ENCODE results near the gene TFDP1. TPM values are rescaled to one million over a fixed set of nuclear protein-coding genes. Genes with fewer than 3 reads are reported as not detected.

Gene TFDP1
- total and polyA plus RNA-seq, 2 of the 4 experiments (the other 2 are of a cell fraction) = 59.3 to 97.0 TPM

DNA sequence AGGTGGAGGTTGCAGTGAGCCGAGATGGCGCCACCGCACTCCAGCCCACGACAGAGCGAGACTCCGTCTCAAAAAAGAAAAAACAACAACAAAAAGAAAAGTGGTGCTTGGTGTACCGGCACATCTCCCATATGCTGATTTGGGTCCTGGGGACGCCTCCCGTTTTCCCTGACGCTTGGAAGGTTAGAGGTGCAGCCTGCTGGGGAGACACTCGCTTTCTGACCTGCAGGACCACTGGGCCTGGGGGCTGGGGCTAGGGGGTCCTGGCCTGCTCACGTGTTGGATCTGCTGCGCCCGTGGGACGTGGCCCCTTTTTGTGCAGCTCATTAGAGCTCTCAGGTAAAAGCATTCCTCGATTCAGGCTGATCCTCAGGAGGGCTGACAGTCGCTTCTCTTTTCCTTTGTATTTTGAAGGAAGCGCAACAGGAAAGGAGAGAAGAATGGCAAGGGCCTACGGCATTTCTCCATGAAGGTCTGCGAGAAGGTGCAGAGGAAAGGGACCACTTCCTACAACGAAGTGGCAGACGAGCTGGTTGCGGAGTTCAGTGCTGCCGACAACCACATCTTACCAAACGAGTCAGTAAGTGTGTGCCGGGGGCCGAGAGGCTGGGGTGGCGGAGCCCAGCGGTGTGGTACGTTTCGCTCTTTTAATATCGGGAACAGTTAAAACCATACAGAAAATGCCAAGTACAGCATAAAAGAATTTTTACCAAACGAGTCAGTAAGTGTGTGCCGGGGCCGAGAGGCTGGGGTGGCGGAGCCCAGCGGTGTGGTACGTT lies 48.3 kb downstream of the TFDP1 start:
- H2BK120ac ChIP-seq (ENCODE audit: low read depth, low read length) = no peak overlapping the region
- dilution Hi-C loops (cut with HindIII; ENCODE audit: low sequenced_read_pairs, unreplicated experiment) = no loop called here
- no peak overlapping the region for H3K4me3 ChIP-seq (ENCODE audit: insufficient read depth, low read depth, low read length)
- H3K14ac ChIP-seq (replicated peaks; ENCODE audit: low read depth, low read length) = no peak overlapping the region
- CTCF ChIA-PET = no interaction called here
- H2AFZ ChIP-seq (replicated peaks; ENCODE audit: low read length, poor library complexity) = no peak overlapping the region
- H3K27ac ChIP-seq (ENCODE audit: insufficient read depth, low read length) = no peak overlapping the region
- no peak overlapping the region for H3K4ac ChIP-seq (ENCODE audit: low read depth, low read length)
- no peak overlapping the region for H2AK5ac ChIP-seq (ENCODE audit: low read depth, low read length)
- no peak overlapping the region for H3K56ac ChIP-seq (ENCODE audit: extremely low read depth, insufficient read depth, low read length)
- peaks cover 66% of the 10 kb centered on the region for H3K36me3 ChIP-seq (ENCODE audit: control insufficient read depth, insufficient read depth, low read length)
- no peaks in the 10 kb centered on the region for H3K9me3 ChIP-seq (ENCODE audit: control insufficient read depth, insufficient read depth, low read length)
- POLR2A ChIA-PET (ENCODE audit: unreplicated experiment) = no interaction called here
- no peak overlapping the region for H2AK9ac ChIP-seq (replicated peaks; ENCODE audit: low read depth, low read length, poor library complexity)
- no peak overlapping the region for H3K4me2 ChIP-seq (ENCODE audit: low read depth, low read length)
- no peak for ATAC-seq (ENCODE audit: low read depth)
- no peak overlapping the region for H2BK15ac ChIP-seq (ENCODE audit: low read depth, low read length)
- 95% methylated on average over 21 of the region's 38 CpGs; no CpG with 5 or more reads in 1 of the 2 experiments for WGBS, 2 experiments (ENCODE audit: extremely low coverage in 2 of 2, insufficient read length in 1 of 2)
- no peak overlapping the region for H2BK5ac ChIP-seq (ENCODE audit: low read depth, low read length, poor library complexity, severe bottlenecking)
- H3K4me1 ChIP-seq (ENCODE audit: control insufficient read depth, insufficient read depth, low read length) = no peaks in the 10 kb centered on the region
- H4K5ac ChIP-seq (ENCODE audit: low read depth, low read length) = no peak overlapping the region
- H3K9me1 ChIP-seq (ENCODE audit: insufficient read depth, low read length) = peaks cover 15% of the 10 kb centered on the region
- H3K23ac ChIP-seq (ENCODE audit: low read depth, low read length) = no peak overlapping the region
- in situ Hi-C loops (cut with MboI; ENCODE audit: low sequenced_read_pairs) = no loop called here
- H2BK20ac ChIP-seq (ENCODE audit: low read depth, low read length) = no peak overlapping the region
- TF ChIP-seq MAFK (IDR thresholded peaks at IDR 0.05; ENCODE audit: low read depth, low read length) (no peak), RAD21 (IDR thresholded peaks at IDR 0.05; ENCODE audit: low read length) (no peak), MXI1 (IDR thresholded peaks at IDR 0.05; ENCODE audit: borderline replicate concordance, low read depth, low read length) (no peak), POLR2A (IDR thresholded peaks at IDR 0.05; ENCODE audit: low read depth, low read length) (no peak), RFX5 (IDR thresholded peaks at IDR 0.05; ENCODE audit: low read depth, low read length) (no peak), MAZ (IDR thresholded peaks at IDR 0.05; ENCODE audit: borderline replicate concordance, low read depth, low read length) (no peak), NFE2L2 (IDR thresholded peaks at IDR 0.05; ENCODE audit: low read depth, low read length) (no peak)
- TF ChIP-seq, protein P1, sequence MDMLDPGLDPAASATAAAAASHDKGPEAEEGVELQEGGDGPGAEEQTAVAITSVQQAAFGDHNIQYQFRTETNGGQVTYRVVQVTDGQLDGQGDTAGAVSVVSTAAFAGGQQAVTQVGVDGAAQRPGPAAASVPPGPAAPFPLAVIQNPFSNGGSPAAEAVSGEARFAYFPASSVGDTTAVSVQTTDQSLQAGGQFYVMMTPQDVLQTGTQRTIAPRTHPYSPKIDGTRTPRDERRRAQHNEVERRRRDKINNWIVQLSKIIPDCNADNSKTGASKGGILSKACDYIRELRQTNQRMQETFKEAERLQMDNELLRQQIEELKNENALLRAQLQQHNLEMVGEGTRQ (IDR thresholded peaks at IDR 0.05; ENCODE audit: low read depth, low read length) = no peak
- H3K9ac ChIP-seq (ENCODE audit: low read depth, low read length) = no peak overlapping the region
- H4K8ac ChIP-seq (ENCODE audit: low read depth in 2 of 2, low read length in 2 of 2) = no peak overlapping the region
- H4K91ac ChIP-seq (ENCODE audit: insufficient read depth, low read depth, low read length) = no peak overlapping the region
- DNase-seq = no peak
- H4K20me1 ChIP-seq (ENCODE audit: insufficient read depth, low read length) = peaks cover 18% of the 10 kb centered on the region; the same call in 1 of the 2 replicates
- peaks cover 24 to 69% of the 10 kb centered on the region in 2 experiments for H3K79me1 ChIP-seq (ENCODE audit: low read depth in 1 of 2, low read length in 2 of 2)
- H3K27me3 ChIP-seq (ENCODE audit: control insufficient read depth, insufficient read depth, low read length) = no peaks in the 10 kb centered on the region
- no peak overlapping the region for H3K18ac ChIP-seq (ENCODE audit: low read depth, low read length)
- no TSS peak for BruUV-seq (replicated peaks)
- intact Hi-C loops (cut with micrococcal nuclease) = no loop called here
